ENCODE results near the gene TACO1.

GRCh38 chr17:63552211-63552610 is 48.5 kb upstream of the TACO1 start:
- no peak for TF ChIP-seq POLR2AphosphoS5 (IDR thresholded peaks at IDR 0.05; ENCODE audit: borderline replicate concordance, low read depth, low read length)
- TF ChIP-seq EZH2 (IDR thresholded peaks at IDR 0.05), result no peak
- no peak for TF ChIP-seq FOXP2 (optimal IDR thresholded peaks at IDR 0.05; ENCODE audit: control extremely low read depth, extremely low read length, insufficient read depth)

Data from SK-N-MC (cell line).